NCI-H1092 treated with DMSO at 0.1 percent for 48 hours (cell line): ENCODE results near the gene FSTL4.
A peak's percentile ranks its signal among the peaks of the same experiment; 100 is the strongest.

Source experiments
- DNase-seq: peaks from one replicate; lab custom pipeline; 2025; lab: John Stamatoyannopoulos, UW

FSTL4 gene

DNA sequence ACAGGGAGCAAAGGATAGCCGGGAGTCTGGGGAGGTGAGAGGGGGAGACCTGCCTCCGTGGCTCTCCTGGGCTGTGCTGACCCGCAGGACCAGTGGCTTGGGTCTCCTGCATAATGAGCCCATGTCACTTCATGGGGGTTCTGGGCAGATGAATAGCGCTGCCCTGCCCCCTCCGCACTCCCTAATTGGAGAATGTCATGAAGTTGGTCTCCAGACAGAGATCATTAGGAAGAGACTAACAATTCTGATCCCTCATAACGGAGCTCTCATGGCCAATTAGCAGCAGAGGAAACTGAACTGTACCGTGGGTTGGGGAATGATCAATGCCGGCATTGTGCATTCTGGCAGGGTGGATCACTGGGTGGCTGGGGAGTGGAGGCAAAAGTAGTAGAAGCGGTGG is 186.1 kb downstream of the FSTL4 start:
- no peak for DNase-seq

DNA sequence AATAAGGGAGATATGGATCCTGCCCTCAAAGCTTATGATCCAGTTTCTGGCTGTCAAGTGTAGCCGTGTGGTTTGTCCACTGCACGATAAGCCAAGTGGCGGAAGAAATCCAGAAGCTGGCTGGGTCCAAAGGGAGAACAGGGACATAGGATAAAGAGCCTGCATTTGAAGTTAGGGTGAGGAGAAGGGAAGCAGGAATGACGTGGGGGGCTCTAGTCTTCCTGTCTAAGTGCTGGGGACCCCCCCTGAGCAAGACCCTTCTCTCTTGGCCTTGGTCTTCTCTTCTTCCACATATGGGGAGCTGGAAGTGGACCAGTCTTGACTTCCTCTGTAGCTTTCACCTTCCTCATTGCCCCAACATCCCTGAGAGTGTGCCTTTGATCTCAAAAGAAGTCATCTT is 186.6 kb downstream of the FSTL4 start:
- no peak for DNase-seq

GRCh38 chr5:133425222-133425621 is 187.1 kb downstream of the FSTL4 start:
- DNase-seq = peak; percentile 3

DNA sequence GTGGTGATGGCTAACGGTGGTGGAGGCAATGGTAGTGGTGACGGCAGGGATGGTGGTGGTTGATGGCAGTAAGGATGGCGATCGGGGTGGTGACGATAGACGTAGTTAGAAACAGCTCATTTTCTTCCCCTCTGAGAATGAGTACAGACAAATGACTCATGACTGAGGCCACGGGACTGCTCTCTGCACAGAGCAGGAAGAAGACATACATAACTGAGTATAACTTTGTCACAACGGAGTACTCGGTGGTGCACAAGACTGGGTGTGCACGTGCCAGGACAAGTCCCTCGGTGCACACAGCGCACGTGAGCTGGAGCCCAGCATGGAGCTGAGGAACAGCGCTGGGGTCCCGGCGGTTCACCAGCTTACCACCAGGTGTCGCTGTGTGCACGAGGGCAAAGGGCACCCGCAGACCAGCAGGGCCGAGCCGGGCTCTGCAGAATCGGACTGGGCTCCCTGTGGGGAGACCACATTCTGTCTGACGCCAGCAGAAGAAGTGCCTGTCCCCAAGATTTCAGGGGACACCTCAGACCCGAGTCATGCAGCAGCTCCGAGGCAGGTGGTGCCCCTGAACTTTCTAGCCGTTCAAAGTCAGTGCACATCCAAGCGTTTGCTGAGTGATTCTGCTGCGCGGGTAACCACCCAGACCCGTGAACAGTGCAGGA is 188.6 kb downstream of the FSTL4 start:
- DNase-seq = no peak

DNA sequence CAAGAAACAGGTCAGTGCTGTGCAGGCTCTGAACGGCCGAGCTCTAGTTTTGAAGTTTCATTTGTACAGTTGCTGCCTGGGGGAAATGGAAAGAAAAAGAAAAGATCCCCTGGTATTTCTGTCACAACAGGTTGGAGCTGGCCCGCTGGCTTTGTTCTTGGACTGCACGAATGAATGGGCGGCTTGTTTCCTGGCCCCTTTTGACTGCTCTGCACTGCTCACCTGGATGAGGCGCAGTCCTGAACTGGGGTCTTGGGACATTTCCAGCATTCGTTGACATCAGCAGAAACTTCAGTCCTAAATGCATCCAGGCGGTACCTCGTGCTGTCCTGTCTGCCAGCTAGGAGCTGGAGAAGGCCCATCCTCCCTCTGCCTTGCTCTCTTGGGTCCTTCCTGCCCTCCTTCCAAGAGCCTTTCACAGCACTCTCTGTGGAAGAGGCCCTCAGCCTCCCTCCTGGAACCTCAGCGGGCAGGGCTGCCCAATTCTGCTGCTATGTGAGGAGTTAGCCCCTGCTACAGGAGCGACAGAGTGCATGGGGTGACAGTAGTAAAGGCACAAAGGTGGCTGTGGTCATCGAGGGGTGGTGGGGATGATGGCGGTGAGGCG is 189.2 kb downstream of the FSTL4 start:
- no peak for DNase-seq

GRCh38 chr5:133421806-133422205 is 190.5 kb downstream of the FSTL4 start:
- DNase-seq = no peak

- DNase-seq = peak; percentile 1
Measured at GRCh38 chr5:133421394-133421793, 190.9 kb downstream of the FSTL4 start.

DNA sequence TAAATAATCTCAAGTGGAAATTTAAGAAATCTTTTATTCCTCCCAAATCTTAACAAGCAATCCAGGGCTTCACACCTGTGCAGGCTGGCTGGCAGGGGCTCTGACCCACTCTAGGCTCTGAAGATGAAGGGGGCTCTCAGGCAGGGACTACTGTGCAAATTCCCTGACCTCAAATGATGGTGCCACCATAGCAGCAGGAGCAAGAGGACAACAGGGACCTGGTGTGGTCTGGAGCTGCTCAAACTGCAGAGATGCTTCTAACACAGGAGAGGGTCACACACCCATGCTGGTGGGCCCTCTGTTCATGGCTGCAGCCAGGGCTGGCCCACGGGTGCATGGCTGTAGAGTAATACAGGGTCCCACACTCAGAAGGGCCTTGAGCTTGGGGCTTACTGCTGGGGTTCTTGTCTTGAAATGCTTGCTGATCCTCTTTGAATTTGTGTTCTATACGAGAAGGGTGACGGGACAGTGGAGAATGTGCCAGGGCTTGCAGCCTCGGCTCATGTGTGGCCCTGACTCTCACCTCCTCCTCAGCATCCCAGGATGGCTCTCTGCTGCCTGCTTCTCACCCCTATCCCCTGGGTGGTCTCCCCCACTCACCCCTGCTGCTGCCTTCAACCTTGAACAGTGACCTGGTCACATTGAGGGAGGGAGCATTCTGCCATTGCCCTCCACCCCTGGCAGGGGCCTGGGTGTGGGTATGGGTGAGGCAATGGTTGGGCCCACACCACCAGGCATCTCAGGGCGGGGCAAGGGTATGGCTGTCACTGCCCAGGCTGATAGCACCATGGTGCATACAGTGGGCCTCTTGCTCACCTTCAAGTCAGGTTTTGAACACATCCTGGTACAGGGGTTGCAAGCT is 191.7 kb downstream of the FSTL4 start:
- no peak for DNase-seq

DNA sequence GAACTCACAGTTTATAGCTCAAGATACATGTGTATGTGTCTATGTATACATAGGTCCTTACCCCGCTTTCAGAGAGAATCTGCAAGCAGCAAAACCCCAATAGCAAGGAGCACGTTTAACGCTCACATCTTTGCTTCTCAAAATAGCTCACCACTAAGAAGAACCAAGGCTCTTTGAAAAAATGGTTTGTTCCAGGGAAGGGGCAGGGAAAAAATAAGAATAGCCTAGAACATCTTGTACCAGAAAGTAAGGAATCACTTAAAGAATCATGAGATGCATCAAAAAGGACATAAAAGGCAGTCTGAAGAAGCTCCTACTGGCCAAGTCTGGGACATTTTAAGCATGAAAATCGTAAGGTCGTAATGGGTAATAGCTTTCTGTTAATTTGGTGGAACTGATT is 196.4 kb downstream of the FSTL4 start:
- DNase-seq = no peak

- no peak for DNase-seq
Measured at GRCh38 chr5:133415506-133415905, 196.8 kb downstream of the FSTL4 start.

DNA sequence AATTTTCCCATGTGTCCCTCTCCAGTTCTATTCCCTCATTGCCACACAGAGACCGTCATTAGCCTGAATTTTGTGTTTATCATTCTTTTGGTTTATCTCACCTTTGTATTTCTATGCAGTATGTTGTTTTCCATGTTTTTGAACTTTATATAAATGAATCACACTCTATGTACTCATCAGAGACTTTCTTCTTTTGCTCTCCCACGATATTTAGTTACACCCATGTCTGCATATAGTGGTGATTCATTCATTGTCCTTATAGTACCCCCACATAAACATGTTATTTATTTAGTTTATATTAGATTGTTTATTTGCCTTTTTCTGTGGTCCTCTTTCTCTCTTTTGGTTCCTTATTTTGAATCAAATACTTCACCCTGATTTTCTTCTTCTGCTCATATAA is 199.7 kb downstream of the FSTL4 start:
- no peak for DNase-seq

DNA sequence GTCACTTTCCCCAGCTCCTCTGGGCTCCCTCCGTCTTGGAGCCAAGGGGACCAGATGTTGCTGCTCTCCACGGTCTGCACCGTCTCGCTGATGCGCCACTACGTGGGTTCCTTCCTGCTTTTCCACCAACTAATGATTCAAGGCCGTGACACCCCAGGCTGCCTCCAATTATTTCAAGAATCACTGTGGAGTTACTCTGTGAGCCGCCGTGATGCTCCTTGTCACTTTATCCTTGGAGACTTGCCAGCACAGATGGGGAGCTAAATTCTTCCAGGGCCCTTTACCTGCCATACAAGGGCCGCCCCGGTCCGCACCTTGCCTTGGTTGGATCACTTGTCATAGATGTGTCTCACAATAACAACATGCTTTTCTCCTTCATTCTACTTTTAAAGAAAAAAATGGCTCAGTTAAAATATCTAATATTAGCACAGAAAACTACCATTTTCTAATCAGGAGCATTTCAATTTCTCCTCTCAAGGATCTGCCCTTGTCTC is 202.0 kb downstream of the FSTL4 start:
- DNase-seq = no peak

DNA sequence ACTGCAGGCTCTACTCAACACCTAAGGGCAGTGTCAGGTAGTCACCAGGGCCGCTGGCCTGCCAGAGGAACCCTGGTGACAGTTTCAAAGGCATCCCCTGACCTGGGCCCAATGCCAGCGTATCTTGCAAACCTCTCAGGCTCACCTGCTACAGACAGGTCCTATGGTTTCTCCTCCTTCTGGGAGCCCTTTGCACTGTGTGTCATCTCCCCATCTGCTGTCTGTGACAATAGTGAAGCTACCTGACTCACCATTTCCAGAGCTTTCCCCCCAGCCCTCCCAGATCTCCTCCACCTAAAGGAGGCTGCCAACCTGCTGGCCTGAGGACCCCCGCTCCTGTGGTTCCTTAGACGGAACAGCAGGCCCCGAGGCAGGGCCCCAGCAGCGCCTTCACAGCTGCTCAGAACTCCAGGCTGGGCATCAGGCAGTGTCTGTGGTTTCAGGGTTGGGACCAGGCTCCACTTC is 203.1 kb downstream of the FSTL4 start:
- no peak for DNase-seq

GRCh38 chr5:133408322-133408721 is 204.0 kb downstream of the FSTL4 start:
- no peak for DNase-seq

- no peak for DNase-seq
Measured at GRCh38 chr5:133406977-133407632, 205.2 kb downstream of the FSTL4 start.

DNA sequence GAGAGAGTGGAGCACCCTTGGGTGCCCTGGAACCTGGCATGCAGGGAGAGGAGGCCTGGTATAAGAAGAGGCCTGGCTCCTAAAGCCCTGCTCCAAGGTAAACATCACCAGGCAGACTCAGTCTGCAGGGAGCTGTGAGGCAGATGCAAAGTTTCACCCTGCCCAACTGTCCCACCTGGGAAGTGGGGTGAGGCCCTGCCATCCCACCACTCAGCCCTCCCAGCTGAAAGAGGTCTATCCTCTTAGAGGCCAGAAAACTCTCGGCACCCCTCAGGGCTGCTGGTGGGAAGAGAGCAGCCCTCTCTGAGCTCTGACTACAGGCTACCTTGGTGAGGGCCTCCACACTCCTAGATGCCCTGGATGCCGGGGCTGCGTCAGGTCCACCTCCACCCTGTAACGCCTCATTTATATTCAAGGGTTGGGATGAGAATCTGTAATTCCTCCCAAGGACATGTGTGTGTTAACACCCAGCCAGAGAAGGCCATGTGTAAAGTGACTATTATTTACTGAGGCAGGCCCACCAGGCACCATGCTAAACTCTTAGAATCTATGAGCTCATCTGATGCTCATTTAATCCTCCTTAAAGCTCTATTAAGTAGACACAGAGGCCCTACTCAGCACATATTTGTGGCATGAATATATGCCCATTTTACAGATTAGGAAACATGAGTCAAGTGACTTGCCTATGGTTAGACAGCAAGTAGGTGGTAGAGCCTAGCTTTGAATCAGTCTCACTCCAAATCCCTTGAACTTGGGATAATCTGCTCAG is 205.9 kb downstream of the FSTL4 start:
- DNase-seq = no peak

- no peak for DNase-seq
Measured at GRCh38 chr5:133405275-133406034, 206.9 kb downstream of the FSTL4 start.

DNA sequence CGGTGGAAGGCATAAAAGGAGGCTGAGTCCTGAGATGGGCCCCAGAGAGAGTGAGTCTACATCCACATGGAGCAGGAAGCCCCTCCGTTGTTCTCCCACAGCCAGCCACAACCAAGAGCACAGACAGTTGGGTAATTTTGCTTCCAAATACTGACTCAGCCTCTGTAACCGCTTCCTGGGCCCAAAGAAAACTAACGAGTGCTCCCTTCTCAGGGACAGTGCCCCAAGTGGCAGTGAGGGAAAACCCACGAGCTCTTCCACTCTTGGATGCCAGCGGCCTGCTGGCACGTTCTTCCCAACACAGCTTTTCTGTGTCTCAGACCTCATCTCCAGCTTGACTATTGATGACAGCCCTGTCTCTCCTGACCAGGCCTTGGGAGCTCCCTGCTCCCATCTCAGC is 207.6 kb downstream of the FSTL4 start:
- DNase-seq = no peak

- no peak for DNase-seq
Measured at GRCh38 chr5:133403741-133404364, 208.5 kb downstream of the FSTL4 start.

- DNase-seq = no peak
Measured at GRCh38 chr5:133402775-133403174, 209.6 kb downstream of the FSTL4 start.
